Right lobe of liver (tissue), 6 donors: ENCODE data around the gene PCYOX1L. TPM values are rescaled to one million over a fixed set of nuclear protein-coding genes. Genes with fewer than 3 reads are reported as not detected.

Experiments
- ATAC-seq, 4 donors: fragments of 200-7000 bp; cut with Tn5 transposase; one replicate each; pipeline ENCODE4 v1.9.1; 2020; ENCODE audit warnings: mild to moderate bottlenecking in 4 of 4, moderate library complexity in 4 of 4
- DNase-seq, 3 donors: peaks; one replicate each; pipeline ENCODE4 v3.0.0-alpha.2; 2020
- H3K27ac ChIP-seq, 3 donors: fragments of 200-600 bp; one replicate each; pipeline ENCODE4 v1.8.0; 2022
- H3K27me3 ChIP-seq, 2 donors: fragments of 200-600 bp; one replicate each; pipeline ENCODE4 v1.8.0; 2022
- H3K36me3 ChIP-seq, 4 donors: fragments of 200-600 bp; sonication (generic) in 1 of 4; one replicate each; pipeline versions ENCODE4 v1.5.1 to v1.8.0; 2017 to 2022; ENCODE audit warnings: control low read depth in 1 of 4
- H3K4me1 ChIP-seq, 4 donors: fragments of 200-600 bp; sonication (generic) in 1 of 4; one replicate each; pipeline versions ENCODE4 v1.5.1 to v1.8.0; 2017 to 2022; ENCODE audit warnings: control low read depth in 1 of 4
- H3K4me3 ChIP-seq, 3 donors: fragments of 200-600 bp; one replicate each; pipeline ENCODE4 v1.8.0; 2022
- H3K9me3 ChIP-seq, 4 donors: fragments of 200-600 bp; sonication (generic) in 1 of 4; one replicate each; pipeline versions ENCODE4 v1.5.1 to v1.8.0; 2017 to 2022; ENCODE audit warnings: control low read depth in 1 of 4
- CTCF ChIP-seq, 4 donors: fragments of 200-600 bp in 3 of 4; fragments of 450-650 bp in 1 of 4; IDR thresholded peaks; one replicate each; pipeline versions ENCODE4 v1.5.1 to v1.8.0; 2016 to 2022; ENCODE audit warnings: antibody characterized with exemption in 4 of 4, mild to moderate bottlenecking in 2 of 4
- POLR2A ChIP-seq: fragments of 450-650 bp; IDR thresholded peaks from one replicate; pipeline ENCODE4 v1.6.1; 2017; ENCODE audit warnings: antibody characterized with exemption, mild to moderate bottlenecking
- WGBS: methylation state at CpG from one replicate; pipeline ENCODE4 v1.1.6; 2018; ENCODE audit warnings: low coverage, low lambda C conversion rate; ENCODE audit not compliant: insufficient coverage; ENCODE audit errors: missing lambda C conversion rate; 5-methylcytosine and 5-hydroxymethylcytosine counted together
- intact Hi-C, 2 donors: fragments of 100-400 bp; cut with DNase I; formaldehyde crosslinking; loops; one replicate each; pipeline versions ENCODE4 v1.11.2 to v1.14.1; 2022
- total RNA-seq, 6 experiments: library from RNA; depleted of rRNA in 2 of 6; stranded (reverse); fragments of >200 nt in 2 of 6; fragmentation: NEBNext Ultra II Directional in 3 of 6; extraction: Animal tissue kit (Norgen Biotek cat#: 25700) in 3 of 6; gene quantifications; one replicate each; pipeline versions ENCODE4 v1.1.0 to v1.2.4, GENCODE V29; 2016 to 2023
- donor health status: DM: no; HTN: yes; CAD: no.
- donor health status: DM: no; HTN: no; CAD: no.
- donor health status: DM: no; HTN: no; CAD: no.
- donor health status: DM: no; HTN: yes; CAD: no.
- donor health status: DM: no; HTN: yes; CAD: no.

The PCYOX1L gene
- total RNA-seq, 6 experiments from 2014 or later = 0.29 to 1.2 (median 0.62) TPM

DNA sequence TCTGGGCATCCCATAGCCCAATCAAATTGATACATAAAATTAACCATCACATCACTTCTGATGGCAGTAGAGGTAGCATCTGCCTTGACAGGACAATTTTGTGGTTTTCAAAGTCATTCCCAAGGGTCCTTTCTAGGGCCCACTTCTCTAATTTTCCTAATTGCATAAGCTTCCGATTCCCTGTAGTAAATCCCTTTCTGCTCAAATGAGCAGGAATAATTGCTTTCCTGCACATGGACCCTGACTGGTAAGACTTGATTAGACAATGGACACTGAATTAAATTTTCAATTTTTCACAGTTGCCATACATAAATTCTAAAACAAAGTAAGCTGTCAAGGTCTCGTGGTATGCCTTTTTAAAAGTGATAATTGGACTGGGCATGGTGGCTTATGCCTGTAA lies 43.2 kb downstream of the PCYOX1L start:
- intact Hi-C loops = no loop called here
- 68% methylated on average over 2 of the region's 2 CpGs for WGBS
- Histone ChIP-seq H3K36me3 (no peaks in the 10 kb centered on the region), H3K4me3 (no peak overlapping the region), H3K4me1 (no peaks in the 10 kb centered on the region), H3K27me3 (no peaks in the 10 kb centered on the region), H3K27ac (no peak overlapping the region), H3K9me3 (no peaks in the 10 kb centered on the region)
- no peak for ATAC-seq
- TF ChIP-seq CTCF (IDR thresholded peaks at IDR 0.05) (no peak), POLR2A (no peak)
- no peak for DNase-seq

- no peaks in the 10 kb centered on the region for H3K36me3 ChIP-seq
- DNase-seq (no peak), ATAC-seq (no peak)
- no peak overlapping the region for H3K4me3 ChIP-seq
- 93% methylated on average over 3 of the region's 3 CpGs for WGBS
- no peak overlapping the region for H3K27ac ChIP-seq
- intact Hi-C loops = no loop called here
- no peaks in the 10 kb centered on the region for H3K9me3 ChIP-seq
- H3K27me3 ChIP-seq = no peaks in the 10 kb centered on the region
- TF ChIP-seq CTCF (IDR thresholded peaks at IDR 0.05) (no peak), POLR2A (no peak)
- no peaks in the 10 kb centered on the region for H3K4me1 ChIP-seq
These were observed 44.4 kb downstream of the PCYOX1L start for GRCh38 chr5:149402291-149402690.

- no peak for DNase-seq
- Histone ChIP-seq H3K27ac (no peak overlapping the region), H3K27me3 (no peaks in the 10 kb centered on the region), H3K9me3 (no peaks in the 10 kb centered on the region), H3K36me3 (no peaks in the 10 kb centered on the region), H3K4me3 (no peak overlapping the region), H3K4me1 (no peaks in the 10 kb centered on the region)
- ATAC-seq = no peak
- WGBS = 74% methylated on average over 13 of the region's 15 CpGs
- intact Hi-C loops = no loop called here
- no peak for TF ChIP-seq CTCF (IDR thresholded peaks at IDR 0.05)
- no peak for TF ChIP-seq POLR2A
These were observed 46.3 kb downstream of the PCYOX1L start for GRCh38 chr5:149403923-149404745.

- Histone ChIP-seq H3K9me3 (no peaks in the 10 kb centered on the region), H3K4me3 (no peak overlapping the region), H3K4me1 (no peaks in the 10 kb centered on the region), H3K27me3 (no peaks in the 10 kb centered on the region), H3K36me3 (no peaks in the 10 kb centered on the region), H3K27ac (peak overlapping the region in 2 of 3 donors; percentile 16 to 29)
- DNase-seq = no peak
- no peak for TF ChIP-seq CTCF (IDR thresholded peaks at IDR 0.05)
- TF ChIP-seq POLR2A = no peak
- no peak for ATAC-seq
- WGBS = 70% methylated on average over 11 of the region's 17 CpGs
- intact Hi-C loops = no loop called here
These were observed 47.1 kb downstream of the PCYOX1L start for GRCh38 chr5:149404746-149405549.
